Urothelium cell line (cell line): ENCODE measurements around the gene MAMDC2.
"Not testable (repeated sequence)": the region's sequence is repeated elsewhere in the genome, so short reads cannot be mapped to it uniquely, and the experiment has no call there.

Source experiments
- DNase-seq: peaks from one replicate; pipeline ENCODE4 v3.0.0; 2011; ENCODE audit warnings: low spot score, mixed read lengths
- FAIRE-seq: peaks from 2 replicates; lab custom pipeline; 2011; peaks lifted over from hg19 to GRCh38; lab: Jason Lieb, UNC

Gene MAMDC2

GRCh38 chr9:70169222-70169621 lies 125.6 kb downstream of the MAMDC2 start:
- DNase-seq (no peak), FAIRE-seq (no peak)

- DNase-seq: no peak
- no peak for FAIRE-seq
These were observed 126.6 kb downstream of the MAMDC2 start for GRCh38 chr9:70170151-70170790.

- DNase-seq: no peak
- FAIRE-seq: no peak
These were observed 128.9 kb downstream of the MAMDC2 start for GRCh38 chr9:70172532-70172931.

DNA sequence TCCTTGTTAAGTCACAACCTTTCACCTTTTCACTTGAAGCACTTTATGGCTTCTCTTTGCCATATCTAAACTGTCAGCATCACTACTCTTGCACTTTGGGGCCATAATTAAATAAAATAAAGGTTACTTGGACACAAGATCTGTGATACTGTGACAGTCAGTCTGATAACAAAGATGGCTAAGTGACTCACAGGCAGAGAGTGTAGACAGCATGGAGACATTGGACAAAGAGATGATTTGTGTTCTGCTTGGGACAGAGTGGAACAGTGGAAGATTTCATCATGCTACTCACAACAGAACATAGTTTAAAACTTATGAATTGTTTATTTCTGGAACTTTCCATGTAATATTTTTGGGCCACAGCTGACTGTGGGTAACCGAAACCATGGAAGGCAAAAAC lies 133.5 kb downstream of the MAMDC2 start:
- no peak for FAIRE-seq
- no peak for DNase-seq

DNA sequence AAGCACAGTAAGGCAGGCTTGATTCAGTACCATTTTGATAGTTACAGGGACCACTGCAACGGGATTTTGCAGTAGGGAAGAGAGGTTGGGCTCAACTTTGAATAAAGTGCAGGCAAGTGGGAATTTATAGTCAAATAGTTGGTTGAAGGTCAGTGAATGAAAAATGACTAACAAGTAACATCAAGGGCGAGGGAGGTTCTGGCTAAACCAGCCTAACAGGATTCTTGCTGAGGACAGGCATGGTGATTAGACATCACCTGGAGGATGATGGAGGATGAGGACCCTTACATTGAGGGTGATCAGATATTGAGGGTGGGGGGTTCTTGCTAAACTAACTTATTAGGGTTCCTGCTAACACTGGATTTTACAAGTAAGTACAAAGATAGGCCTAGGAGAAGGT lies 149.1 kb downstream of the MAMDC2 start:
- FAIRE-seq: no peak

DNA sequence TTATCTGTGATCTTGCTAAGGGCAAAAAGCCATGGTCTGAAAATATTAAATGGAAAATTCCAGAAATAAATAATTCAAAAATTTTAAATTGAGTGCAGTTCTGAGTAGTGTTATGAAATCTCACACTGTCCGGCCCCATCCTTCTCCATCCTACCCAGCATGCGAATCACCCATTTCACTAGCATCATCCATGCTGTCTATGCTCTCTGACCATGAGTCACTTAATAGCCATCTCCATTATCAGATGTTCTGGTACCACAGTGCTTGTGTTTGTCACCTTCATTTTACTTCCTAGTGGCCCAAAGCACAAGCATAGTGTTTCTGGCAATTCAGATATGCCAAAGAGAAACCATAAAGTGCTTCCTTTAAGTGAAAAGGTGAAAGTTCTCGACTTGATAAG lies 151.8 kb downstream of the MAMDC2 start:
- no peak for DNase-seq
- FAIRE-seq: no peak

More for the DNA sequence above, 149.1 kb downstream of the MAMDC2 start:
- no peak for DNase-seq

GRCh38 chr9:70197216-70198044 lies 153.8 kb downstream of the MAMDC2 start:
- no peak for FAIRE-seq

DNA sequence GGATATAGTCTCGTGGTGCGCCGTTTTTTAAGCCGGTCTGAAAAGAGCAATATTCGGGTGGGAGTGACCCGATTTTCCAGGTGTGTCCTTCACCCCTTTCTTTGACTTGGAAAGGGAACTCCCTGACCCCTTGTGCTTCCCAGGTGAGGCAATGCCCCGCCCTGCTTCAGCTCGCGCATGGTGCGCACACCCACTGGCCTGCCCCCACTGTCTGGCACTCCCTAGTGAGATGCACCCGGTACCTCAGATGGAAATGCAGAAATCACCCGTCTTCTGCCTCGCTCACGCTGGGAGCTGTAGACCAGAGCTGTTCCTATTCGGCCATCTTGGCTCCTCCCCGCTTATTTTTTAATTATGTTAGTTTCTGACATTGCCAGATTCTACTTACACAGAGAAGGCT lies 161.1 kb downstream of the MAMDC2 start:
- not testable (repeated sequence) for FAIRE-seq, DNase-seq

More at GRCh38 chr9:70197216-70198044, 153.8 kb downstream of the MAMDC2 start:
- no peak for DNase-seq

GRCh38 chr9:70205366-70206020 lies 161.8 kb downstream of the MAMDC2 start:
- DNase-seq (no peak), FAIRE-seq (no peak)

GRCh38 chr9:70217029-70217428 lies 173.4 kb downstream of the MAMDC2 start:
- no peak for FAIRE-seq
- no peak for DNase-seq

GRCh38 chr9:70218767-70219166 lies 175.1 kb downstream of the MAMDC2 start:
- DNase-seq (no peak), FAIRE-seq (no peak)

- DNase-seq (no peak), FAIRE-seq (no peak)
These were observed 176.6 kb downstream of the MAMDC2 start for GRCh38 chr9:70220216-70220615.

DNA sequence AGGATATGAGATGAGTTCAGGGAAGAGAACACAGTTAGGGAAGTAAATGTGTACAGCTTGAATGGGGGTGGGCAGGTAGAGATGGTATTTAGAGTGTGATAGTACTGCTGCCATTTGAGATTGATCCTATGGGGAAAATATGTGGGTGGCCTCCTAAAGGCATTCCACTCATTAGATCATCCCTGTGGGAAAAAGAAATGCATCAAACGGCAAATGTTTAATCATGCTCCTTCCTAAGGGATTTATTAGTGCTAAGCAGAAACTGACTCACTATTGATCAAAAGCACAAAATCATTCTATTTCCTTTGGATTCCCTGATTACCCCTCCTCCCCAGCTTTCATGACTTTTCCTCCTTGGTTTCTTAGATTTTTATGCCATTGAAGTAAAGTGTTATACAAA lies 178.7 kb downstream of the MAMDC2 start:
- DNase-seq: no peak
- no peak for FAIRE-seq

- DNase-seq (no peak), FAIRE-seq (no peak)
These were observed 184.5 kb downstream of the MAMDC2 start for GRCh38 chr9:70228118-70228517.

- FAIRE-seq (no peak), DNase-seq (no peak)
These were observed 185.0 kb downstream of the MAMDC2 start for GRCh38 chr9:70228611-70229010.

DNA sequence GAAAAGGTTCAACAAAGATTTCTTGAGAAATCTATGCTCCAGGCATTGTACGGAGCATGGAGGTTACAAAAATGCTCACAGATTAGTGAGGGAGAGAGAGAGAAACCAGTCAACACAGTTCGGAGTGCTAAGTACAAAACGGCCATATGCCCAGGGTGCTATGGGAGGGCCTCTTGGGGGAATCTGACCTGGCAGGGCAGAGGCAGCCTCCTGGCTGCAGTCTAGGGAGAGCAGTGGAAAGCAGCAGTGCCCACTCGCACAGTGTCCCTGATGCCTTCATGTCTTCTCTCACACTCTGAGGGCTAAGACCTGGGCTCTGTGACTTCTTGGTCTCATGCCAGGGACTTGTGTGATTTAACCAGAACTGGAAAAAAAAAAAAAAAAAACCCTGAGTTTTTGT lies 185.4 kb downstream of the MAMDC2 start:
- DNase-seq: no peak
- FAIRE-seq: no peak

- DNase-seq (no peak), FAIRE-seq (no peak)
These were observed 185.9 kb downstream of the MAMDC2 start for GRCh38 chr9:70229579-70229978.

DNA sequence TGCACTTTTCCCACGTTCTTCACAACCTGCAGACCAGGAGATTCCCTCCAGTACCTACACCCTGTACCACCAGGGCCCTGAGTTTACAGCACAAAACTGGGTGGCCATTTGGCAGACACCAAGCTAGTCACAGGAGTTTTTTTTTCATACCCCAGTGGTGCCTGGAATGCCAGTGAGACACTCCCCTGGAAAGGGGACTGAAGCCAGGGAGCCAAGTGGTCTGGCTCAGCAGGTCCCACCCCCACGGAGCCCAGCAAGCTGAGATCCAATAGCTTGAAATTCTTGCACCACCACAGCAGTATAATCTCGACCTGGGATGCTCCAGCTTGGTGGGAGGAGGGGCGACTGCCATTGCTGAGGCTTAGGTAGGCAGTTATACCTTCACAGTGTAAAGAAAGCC lies 188.8 kb downstream of the MAMDC2 start:
- FAIRE-seq (no peak), DNase-seq (no peak)

- not testable (repeated sequence) for FAIRE-seq, DNase-seq
These were observed 190.6 kb downstream of the MAMDC2 start for GRCh38 chr9:70234208-70234607.

- DNase-seq, FAIRE-seq: not testable (repeated sequence)
These were observed 202.3 kb downstream of the MAMDC2 start for GRCh38 chr9:70245952-70246351.

DNA sequence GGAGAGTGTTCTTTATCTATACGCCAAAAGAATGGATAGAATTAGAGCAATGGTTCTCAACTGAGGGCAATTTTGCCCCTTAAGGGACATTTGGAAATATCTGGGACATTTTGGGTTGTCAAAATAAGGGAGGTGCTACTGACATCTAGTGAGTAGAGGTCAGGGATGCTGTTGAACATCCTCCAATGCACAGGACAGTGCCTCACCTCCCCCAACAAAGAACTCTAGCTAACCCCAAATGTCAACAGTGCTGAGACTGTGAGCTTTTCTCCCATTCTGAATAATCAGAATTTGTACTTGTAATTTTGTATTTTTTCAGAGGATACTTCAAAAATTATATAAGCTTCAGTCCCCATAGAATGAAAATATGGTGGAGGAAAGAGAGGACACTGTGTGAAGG lies 206.6 kb downstream of the MAMDC2 start:
- DNase-seq (no peak), FAIRE-seq (no peak)

GRCh38 chr9:70255486-70255885 lies 211.8 kb downstream of the MAMDC2 start:
- DNase-seq (no peak), FAIRE-seq (no peak)
